Measurements from ENCODE around the gene EPX.

GRCh38 chr17:58231641-58232040 lies 39.1 kb downstream of the EPX start:
- TF ChIP-seq, protein P1, sequence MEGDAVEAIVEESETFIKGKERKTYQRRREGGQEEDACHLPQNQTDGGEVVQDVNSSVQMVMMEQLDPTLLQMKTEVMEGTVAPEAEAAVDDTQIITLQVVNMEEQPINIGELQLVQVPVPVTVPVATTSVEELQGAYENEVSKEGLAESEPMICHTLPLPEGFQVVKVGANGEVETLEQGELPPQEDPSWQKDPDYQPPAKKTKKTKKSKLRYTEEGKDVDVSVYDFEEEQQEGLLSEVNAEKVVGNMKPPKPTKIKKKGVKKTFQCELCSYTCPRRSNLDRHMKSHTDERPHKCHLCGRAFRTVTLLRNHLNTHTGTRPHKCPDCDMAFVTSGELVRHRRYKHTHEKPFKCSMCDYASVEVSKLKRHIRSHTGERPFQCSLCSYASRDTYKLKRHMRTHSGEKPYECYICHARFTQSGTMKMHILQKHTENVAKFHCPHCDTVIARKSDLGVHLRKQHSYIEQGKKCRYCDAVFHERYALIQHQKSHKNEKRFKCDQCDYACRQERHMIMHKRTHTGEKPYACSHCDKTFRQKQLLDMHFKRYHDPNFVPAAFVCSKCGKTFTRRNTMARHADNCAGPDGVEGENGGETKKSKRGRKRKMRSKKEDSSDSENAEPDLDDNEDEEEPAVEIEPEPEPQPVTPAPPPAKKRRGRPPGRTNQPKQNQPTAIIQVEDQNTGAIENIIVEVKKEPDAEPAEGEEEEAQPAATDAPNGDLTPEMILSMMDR (IDR thresholded peaks at IDR 0.05; ENCODE audit: low read depth, low read length), result no peak
- TF ChIP-seq MAX (IDR thresholded peaks at IDR 0.05; ENCODE audit: low read depth, low read length), result no peak
